SK-N-SH (cell line): ENCODE data around the gene FAM200C.

Source experiments
- JUND ChIP-seq: IDR thresholded peaks from 2 replicates; pipeline ENCODE4 v1.4.0; 2012
- REST ChIP-seq: IDR thresholded peaks from 2 replicates; pipeline ENCODE4 v1.6.1; 2012; ENCODE audit warnings: mild to moderate bottlenecking, low read depth, low read length, moderate library complexity
- ZBTB33 ChIP-seq: IDR thresholded peaks from 2 replicates; pipeline ENCODE4 v1.4.0; 2012; ENCODE audit warnings: low read depth, borderline replicate concordance
- TF ChIP-seq, protein P1 (sequence below): fragments of 200-600 bp; sonication (generic); IDR thresholded peaks from 2 replicates; pipeline ENCODE4 v1.6.1; 2017; ENCODE audit warnings: antibody characterized with exemption, mild to moderate bottlenecking, moderate library complexity

GRCh38 chr5:160357861-160358411 lies 41.9 kb downstream of the FAM200C start:
- TF ChIP-seq ZBTB33: no peak
- no peak for TF ChIP-seq JUND
- TF ChIP-seq, protein P1, sequence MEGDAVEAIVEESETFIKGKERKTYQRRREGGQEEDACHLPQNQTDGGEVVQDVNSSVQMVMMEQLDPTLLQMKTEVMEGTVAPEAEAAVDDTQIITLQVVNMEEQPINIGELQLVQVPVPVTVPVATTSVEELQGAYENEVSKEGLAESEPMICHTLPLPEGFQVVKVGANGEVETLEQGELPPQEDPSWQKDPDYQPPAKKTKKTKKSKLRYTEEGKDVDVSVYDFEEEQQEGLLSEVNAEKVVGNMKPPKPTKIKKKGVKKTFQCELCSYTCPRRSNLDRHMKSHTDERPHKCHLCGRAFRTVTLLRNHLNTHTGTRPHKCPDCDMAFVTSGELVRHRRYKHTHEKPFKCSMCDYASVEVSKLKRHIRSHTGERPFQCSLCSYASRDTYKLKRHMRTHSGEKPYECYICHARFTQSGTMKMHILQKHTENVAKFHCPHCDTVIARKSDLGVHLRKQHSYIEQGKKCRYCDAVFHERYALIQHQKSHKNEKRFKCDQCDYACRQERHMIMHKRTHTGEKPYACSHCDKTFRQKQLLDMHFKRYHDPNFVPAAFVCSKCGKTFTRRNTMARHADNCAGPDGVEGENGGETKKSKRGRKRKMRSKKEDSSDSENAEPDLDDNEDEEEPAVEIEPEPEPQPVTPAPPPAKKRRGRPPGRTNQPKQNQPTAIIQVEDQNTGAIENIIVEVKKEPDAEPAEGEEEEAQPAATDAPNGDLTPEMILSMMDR: no peak
- no peak for TF ChIP-seq REST
